ENCODE measurements around the gene NUTM2A. TPM values are rescaled to one million over a fixed set of nuclear protein-coding genes. Genes with fewer than 3 reads are reported as not detected.
"Not testable (repeated sequence)": the region's sequence is repeated elsewhere in the genome, so short reads cannot be mapped to it uniquely, and the experiment has no call there.

NUTM2A gene
- total and polyA plus RNA-seq, 12 donors = 0.65 to 6.8 (median 1.7) TPM

DNA sequence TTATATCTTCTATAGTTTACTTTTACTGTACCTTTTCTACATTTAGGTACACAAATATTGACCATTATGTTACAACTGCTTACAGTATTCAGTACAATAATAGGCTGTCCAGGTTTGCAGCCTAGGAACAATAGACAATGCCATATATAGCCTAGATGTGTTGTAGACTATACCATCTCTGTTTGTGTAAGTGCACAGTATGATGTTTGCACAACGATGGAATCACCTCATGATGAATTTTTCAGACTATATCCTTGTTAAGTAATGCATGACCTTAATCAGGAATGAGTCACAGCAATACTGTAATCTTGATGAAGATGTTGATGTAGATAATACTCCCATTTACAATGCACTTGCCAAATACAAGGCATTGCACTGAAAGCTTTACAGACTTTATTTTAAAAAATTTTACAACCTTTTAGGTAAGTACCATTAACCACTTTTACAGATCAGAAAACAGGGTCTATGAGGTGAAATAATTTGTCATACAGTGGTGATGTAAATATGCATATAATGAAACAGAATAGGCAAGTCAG lies 23.6 kb downstream of the NUTM2A start:
- peak in 1 of 8 donors; percentile 25 for ATAC-seq
- H3K27ac ChIP-seq; H3K27me3 ChIP-seq; DNase-seq; H3K4me3 ChIP-seq; intact Hi-C loops (cut with DNase I); H3K9me3 ChIP-seq; H3K4me1 ChIP-seq; H3K36me3 ChIP-seq: not testable (repeated sequence)
- 44 to 71% methylated on average over 1 of the region's 1 CpG for WGBS, 2 donors

- H3K27ac ChIP-seq; H3K9me3 ChIP-seq; H3K27me3 ChIP-seq; intact Hi-C loops (cut with DNase I); H3K4me1 ChIP-seq; H3K36me3 ChIP-seq; H3K4me3 ChIP-seq; DNase-seq: not testable (repeated sequence)
- WGBS, 2 donors = no CpG with 5 or more reads among the region's 1 CpG
- peak in 1 of 8 donors; percentile 41 for ATAC-seq
Measured at GRCh38 chr10:87280749-87281392, 55.6 kb downstream of the NUTM2A start.

Other genes with a start within 250 kb of the NUTM2A start
- gene FAM25A, start 205.2 kb upstream of the NUTM2A start, total RNA-seq = not detected
- not detected for gene FAM25A, start 205.2 kb upstream of the NUTM2A start, polyA plus RNA-seq
- gene GLUD1, start 130.6 kb upstream of the NUTM2A start, total RNA-seq = 100 to 1,000 TPM in 7 of 10 donors, 10 to 100 TPM in 3; 85.9 to 130 (median 119) TPM
- gene GLUD1, start 130.6 kb upstream of the NUTM2A start, polyA plus RNA-seq = 10 to 100 TPM; 38.0 to 66.8 TPM
- gene SHLD2, start 130.2 kb upstream of the NUTM2A start, total RNA-seq = 10 to 100 TPM in 8 of 10 donors, 1 to 10 TPM in 2; 9.5 to 16.1 (median 11.6) TPM
- 10 to 100 TPM in 1 of 2 donors, 1 to 10 TPM in 1; 9.4 to 10.0 TPM for gene SHLD2, start 130.2 kb upstream of the NUTM2A start, polyA plus RNA-seq
- 1 to 10 TPM; 3.1 to 7.7 (median 5.7) TPM for gene NUTM2D, start 132.3 kb downstream of the NUTM2A start, total RNA-seq
- gene NUTM2D, start 132.3 kb downstream of the NUTM2A start, polyA plus RNA-seq = 10 to 100 TPM in 1 of 2 donors, 1 to 10 TPM in 1; 1.1 to 14.6 TPM

Measured in heart right ventricle (tissue), 16 donors.